ENCODE data around the gene PCDHA1.

DNA sequence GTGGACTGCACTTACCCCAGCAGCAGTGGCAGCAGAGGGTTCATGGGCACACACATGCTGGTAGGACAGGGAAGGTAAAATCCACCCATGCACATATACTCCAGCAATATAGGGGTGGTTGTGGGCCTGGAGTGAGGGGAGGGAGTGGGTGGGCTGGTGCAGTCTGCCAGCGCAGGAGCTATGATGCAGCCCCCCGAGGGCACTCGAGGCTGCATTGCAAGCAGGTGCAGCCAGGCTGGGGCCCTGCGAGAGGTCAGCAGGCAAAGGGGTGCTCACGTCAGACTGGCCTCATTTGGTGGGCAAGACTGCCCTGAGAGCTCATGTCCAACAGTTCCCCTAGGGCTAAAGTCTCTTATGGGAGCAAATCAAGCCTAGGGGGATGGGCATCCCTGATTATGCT lies 32.4 kb upstream of the PCDHA1 start:
- no peak for TF ChIP-seq SIN3A (IDR thresholded peaks at IDR 0.05; ENCODE audit: borderline replicate concordance in 2 of 2, control insufficient read depth in 1 of 2, low read depth in 2 of 2, low read length in 2 of 2)
- TF ChIP-seq, protein P1, sequence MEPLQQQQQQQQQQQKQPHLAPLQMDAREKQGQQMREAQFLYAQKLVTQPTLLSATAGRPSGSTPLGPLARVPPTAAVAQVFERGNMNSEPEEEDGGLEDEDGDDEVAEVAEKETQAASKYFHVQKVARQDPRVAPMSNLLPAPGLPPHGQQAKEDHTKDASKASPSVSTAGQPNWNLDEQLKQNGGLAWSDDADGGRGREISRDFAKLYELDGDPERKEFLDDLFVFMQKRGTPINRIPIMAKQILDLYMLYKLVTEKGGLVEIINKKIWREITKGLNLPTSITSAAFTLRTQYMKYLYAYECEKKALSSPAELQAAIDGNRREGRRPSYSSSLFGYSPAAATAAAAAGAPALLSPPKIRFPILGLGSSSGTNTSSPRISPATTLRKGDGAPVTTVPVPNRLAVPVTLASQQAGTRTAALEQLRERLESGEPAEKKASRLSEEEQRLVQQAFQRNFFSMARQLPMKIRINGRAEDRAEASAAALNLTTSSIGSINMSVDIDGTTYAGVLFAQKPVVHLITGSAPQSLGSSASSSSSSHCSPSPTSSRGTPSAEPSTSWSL (CRISPR knock-in tag; IDR thresholded peaks at IDR 0.05; ENCODE audit: borderline replicate concordance) = no peak
- TF ChIP-seq RCOR1 (IDR thresholded peaks at IDR 0.05; ENCODE audit: borderline replicate concordance in 1 of 2, low read depth in 2 of 2, low read length in 2 of 2) = no peak
- TF ChIP-seq, protein P2, sequence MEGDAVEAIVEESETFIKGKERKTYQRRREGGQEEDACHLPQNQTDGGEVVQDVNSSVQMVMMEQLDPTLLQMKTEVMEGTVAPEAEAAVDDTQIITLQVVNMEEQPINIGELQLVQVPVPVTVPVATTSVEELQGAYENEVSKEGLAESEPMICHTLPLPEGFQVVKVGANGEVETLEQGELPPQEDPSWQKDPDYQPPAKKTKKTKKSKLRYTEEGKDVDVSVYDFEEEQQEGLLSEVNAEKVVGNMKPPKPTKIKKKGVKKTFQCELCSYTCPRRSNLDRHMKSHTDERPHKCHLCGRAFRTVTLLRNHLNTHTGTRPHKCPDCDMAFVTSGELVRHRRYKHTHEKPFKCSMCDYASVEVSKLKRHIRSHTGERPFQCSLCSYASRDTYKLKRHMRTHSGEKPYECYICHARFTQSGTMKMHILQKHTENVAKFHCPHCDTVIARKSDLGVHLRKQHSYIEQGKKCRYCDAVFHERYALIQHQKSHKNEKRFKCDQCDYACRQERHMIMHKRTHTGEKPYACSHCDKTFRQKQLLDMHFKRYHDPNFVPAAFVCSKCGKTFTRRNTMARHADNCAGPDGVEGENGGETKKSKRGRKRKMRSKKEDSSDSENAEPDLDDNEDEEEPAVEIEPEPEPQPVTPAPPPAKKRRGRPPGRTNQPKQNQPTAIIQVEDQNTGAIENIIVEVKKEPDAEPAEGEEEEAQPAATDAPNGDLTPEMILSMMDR (IDR thresholded peaks at IDR 0.05 in 2 of 3, conservative IDR thresholded peaks at IDR 0.05 in 1 of 3; ENCODE audit: insufficient read depth in 2 of 3, low read depth in 1 of 3, low read length in 3 of 3) = no peak
- no peak for TF ChIP-seq KLF16 (IDR thresholded peaks at IDR 0.05)
- no peak for TF ChIP-seq ATF7 (IDR thresholded peaks at IDR 0.05)
- TF ChIP-seq, protein P3, sequence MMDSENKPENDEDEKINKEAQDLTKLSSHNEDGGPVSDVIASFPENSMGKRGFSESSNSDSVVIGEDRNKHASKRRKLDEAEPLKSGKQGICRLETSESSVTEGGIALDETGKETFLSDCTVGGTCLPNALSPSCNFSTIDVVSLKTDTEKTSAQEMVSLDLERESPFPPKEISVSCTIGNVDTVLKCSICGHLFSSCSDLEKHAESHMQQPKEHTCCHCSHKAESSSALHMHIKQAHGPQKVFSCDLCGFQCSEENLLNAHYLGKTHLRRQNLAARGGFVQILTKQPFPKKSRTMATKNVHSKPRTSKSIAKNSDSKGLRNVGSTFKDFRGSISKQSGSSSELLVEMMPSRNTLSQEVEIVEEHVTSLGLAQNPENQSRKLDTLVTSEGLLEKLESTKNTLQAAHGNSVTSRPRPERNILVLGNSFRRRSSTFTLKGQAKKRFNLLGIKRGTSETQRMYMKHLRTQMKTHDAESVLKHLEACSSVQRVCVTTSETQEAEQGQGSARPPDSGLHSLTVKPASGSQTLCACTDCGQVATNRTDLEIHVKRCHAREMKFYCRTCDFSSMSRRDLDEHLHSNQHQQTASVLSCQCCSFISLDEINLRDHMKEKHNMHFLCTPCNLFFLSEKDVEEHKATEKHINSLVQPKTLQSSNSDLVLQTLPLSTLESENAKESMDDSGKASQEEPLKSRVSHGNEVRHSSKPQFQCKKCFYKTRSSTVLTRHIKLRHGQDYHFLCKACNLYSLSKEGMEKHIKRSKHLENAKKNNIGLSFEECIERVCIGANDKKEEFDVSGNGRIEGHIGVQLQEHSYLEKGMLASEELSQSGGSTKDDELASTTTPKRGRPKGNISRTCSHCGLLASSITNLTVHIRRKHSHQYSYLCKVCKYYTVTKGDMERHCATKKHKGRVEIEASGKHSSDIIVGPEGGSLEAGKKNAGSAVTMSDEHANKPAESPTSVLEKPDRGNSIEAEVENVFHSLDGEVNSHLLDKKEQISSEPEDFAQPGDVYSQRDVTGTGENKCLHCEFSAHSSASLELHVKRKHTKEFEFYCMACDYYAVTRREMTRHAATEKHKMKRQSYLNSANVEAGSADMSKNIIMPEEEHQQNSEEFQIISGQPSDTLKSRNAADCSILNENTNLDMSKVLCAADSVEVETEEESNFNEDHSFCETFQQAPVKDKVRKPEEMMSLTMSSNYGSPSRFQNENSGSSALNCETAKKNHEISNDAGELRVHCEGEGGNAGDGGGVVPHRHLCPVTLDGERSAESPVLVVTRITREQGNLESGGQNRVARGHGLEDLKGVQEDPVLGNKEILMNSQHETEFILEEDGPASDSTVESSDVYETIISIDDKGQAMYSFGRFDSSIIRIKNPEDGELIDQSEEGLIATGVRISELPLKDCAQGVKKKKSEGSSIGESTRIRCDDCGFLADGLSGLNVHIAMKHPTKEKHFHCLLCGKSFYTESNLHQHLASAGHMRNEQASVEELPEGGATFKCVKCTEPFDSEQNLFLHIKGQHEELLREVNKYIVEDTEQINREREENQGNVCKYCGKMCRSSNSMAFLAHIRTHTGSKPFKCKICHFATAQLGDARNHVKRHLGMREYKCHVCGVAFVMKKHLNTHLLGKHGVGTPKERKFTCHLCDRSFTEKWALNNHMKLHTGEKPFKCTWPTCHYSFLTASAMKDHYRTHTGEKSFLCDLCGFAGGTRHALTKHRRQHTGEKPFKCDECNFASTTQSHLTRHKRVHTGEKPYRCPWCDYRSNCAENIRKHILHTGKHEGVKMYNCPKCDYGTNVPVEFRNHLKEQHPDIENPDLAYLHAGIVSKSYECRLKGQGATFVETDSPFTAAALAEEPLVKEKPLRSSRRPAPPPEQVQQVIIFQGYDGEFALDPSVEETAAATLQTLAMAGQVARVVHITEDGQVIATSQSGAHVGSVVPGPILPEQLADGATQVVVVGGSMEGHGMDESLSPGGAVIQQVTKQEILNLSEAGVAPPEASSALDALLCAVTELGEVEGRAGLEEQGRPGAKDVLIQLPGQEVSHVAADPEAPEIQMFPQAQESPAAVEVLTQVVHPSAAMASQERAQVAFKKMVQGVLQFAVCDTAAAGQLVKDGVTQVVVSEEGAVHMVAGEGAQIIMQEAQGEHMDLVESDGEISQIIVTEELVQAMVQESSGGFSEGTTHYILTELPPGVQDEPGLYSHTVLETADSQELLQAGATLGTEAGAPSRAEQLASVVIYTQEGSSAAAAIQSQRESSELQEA (IDR thresholded peaks at IDR 0.05; ENCODE audit: low read depth) = no peak
- TF ChIP-seq HNRNPH1 (optimal IDR thresholded peaks at IDR 0.05; ENCODE audit: low read depth, low read length) = no peak
- TF ChIP-seq ELF4 (CRISPR knock-in tag; IDR thresholded peaks at IDR 0.05) = no peak
- no peak for TF ChIP-seq HDAC2 (IDR thresholded peaks at IDR 0.05)
- no peak for TF ChIP-seq ZNF830 (CRISPR knock-in tag; IDR thresholded peaks at IDR 0.05)
- no peak for TF ChIP-seq RBM34 (IDR thresholded peaks at IDR 0.05; ENCODE audit: borderline replicate concordance, insufficient read depth, low read length)
- no peak for TF ChIP-seq EZH2 (IDR thresholded peaks at IDR 0.05; ENCODE audit: borderline replicate concordance, low read depth, low read length)
- no peak for TF ChIP-seq TAF1 (IDR thresholded peaks at IDR 0.05; ENCODE audit: control insufficient read depth, extremely low read depth, insufficient read depth, low read length, severe bottlenecking)

Data from K562 (cell line).